ENCODE data around the gene MAML3.

The MAML3 gene

GRCh38 chr4:139721789-139722188, 432.2 kb downstream of the MAML3 start:
- no peak overlapping the region for H3K27ac ChIP-seq (replicated peaks)
- H3K4me3 ChIP-seq (replicated peaks; ENCODE audit: insufficient read depth, low read length), result no peak overlapping the region
- H3K27me3 ChIP-seq (ENCODE audit: insufficient read depth, poor library complexity, severe bottlenecking), result no peaks in the 10 kb centered on the region
- TF ChIP-seq GABPA (IDR thresholded peaks at IDR 0.05; ENCODE audit: low read depth) (no peak), SPI1 (IDR thresholded peaks at IDR 0.05; ENCODE audit: borderline replicate concordance, low read depth) (no peak), POLR2AphosphoS5 (IDR thresholded peaks at IDR 0.05; ENCODE audit: low read depth) (no peak)
- TF ChIP-seq, protein P1, sequence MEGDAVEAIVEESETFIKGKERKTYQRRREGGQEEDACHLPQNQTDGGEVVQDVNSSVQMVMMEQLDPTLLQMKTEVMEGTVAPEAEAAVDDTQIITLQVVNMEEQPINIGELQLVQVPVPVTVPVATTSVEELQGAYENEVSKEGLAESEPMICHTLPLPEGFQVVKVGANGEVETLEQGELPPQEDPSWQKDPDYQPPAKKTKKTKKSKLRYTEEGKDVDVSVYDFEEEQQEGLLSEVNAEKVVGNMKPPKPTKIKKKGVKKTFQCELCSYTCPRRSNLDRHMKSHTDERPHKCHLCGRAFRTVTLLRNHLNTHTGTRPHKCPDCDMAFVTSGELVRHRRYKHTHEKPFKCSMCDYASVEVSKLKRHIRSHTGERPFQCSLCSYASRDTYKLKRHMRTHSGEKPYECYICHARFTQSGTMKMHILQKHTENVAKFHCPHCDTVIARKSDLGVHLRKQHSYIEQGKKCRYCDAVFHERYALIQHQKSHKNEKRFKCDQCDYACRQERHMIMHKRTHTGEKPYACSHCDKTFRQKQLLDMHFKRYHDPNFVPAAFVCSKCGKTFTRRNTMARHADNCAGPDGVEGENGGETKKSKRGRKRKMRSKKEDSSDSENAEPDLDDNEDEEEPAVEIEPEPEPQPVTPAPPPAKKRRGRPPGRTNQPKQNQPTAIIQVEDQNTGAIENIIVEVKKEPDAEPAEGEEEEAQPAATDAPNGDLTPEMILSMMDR (IDR thresholded peaks at IDR 0.05; ENCODE audit: insufficient read depth, low read length), result no peak
- TF ChIP-seq, protein P2, sequence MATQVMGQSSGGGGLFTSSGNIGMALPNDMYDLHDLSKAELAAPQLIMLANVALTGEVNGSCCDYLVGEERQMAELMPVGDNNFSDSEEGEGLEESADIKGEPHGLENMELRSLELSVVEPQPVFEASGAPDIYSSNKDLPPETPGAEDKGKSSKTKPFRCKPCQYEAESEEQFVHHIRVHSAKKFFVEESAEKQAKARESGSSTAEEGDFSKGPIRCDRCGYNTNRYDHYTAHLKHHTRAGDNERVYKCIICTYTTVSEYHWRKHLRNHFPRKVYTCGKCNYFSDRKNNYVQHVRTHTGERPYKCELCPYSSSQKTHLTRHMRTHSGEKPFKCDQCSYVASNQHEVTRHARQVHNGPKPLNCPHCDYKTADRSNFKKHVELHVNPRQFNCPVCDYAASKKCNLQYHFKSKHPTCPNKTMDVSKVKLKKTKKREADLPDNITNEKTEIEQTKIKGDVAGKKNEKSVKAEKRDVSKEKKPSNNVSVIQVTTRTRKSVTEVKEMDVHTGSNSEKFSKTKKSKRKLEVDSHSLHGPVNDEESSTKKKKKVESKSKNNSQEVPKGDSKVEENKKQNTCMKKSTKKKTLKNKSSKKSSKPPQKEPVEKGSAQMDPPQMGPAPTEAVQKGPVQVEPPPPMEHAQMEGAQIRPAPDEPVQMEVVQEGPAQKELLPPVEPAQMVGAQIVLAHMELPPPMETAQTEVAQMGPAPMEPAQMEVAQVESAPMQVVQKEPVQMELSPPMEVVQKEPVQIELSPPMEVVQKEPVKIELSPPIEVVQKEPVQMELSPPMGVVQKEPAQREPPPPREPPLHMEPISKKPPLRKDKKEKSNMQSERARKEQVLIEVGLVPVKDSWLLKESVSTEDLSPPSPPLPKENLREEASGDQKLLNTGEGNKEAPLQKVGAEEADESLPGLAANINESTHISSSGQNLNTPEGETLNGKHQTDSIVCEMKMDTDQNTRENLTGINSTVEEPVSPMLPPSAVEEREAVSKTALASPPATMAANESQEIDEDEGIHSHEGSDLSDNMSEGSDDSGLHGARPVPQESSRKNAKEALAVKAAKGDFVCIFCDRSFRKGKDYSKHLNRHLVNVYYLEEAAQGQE (IDR thresholded peaks at IDR 0.05; ENCODE audit: insufficient replicate concordance, low read depth), result no peak
- DNase-seq (ENCODE audit: low read depth in 1 of 2, low spot score in 1 of 2), result no peak

DNA sequence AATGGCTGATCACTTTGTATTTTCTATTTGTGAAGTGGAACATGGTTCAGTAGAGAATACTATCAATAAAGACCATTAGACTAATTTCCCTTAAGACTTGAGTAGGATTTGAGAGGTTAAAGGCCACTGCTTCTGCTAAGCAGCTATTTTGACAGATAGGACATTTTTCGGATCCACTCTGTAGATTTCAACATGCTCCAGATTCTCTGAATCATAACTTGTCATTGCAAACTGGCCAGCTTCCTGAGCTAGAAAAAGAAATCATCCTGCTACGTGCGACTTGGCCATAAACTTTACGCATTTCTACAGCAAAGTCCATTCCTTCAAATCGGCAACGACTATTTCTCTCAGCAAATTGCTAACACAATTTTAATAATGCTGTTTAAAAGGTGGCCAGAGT, 433.2 kb downstream of the MAML3 start:
- DNase-seq (ENCODE audit: low read depth in 1 of 2, low spot score in 1 of 2), result no peak
- Histone ChIP-seq H3K27me3 (ENCODE audit: insufficient read depth, poor library complexity, severe bottlenecking) (no peaks in the 10 kb centered on the region), H3K4me3 (replicated peaks; ENCODE audit: insufficient read depth, low read length) (no peak overlapping the region), H3K27ac (replicated peaks) (no peak overlapping the region)
- TF ChIP-seq SPI1 (IDR thresholded peaks at IDR 0.05; ENCODE audit: borderline replicate concordance, low read depth), result no peak
- TF ChIP-seq, protein P2 (IDR thresholded peaks at IDR 0.05; ENCODE audit: insufficient replicate concordance, low read depth), result no peak
- TF ChIP-seq, protein P1 (IDR thresholded peaks at IDR 0.05; ENCODE audit: insufficient read depth, low read length), result no peak

DNA sequence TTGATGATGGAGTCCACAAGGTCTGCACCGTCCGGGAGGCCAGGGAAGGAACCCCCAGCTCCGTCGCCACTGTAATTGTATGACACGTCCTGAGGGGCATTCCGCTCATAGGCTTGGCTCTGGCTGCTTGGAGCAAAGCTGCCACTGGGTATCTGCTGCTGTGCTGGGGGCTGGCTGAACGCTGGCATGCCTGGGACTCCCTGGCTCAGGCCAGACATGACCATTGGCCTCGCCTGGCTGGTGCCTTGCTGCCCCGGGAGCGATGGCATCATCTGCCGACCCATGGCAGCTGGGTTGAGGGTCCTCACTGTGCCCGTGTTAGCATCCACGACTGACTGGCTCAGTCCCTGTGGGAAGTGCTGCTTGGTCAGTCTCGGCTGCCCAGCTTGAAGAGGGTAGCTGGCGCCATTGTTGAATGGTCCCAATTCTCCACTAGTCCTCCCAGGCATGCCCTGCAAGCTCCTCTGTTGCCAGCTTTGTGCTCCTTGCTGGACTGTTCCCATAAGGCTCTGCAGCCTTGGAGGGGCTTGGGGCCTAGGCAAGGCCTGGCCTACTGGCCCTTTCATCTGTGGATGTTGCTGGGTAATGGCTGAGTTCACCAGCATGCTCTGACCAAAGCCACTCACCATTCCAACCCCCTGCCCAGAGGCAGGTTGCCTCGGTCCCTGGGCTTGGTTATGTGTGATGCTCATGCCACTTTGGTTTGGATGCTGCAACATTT, 434.4 kb downstream of the MAML3 start:
- DNase-seq (ENCODE audit: low read depth in 1 of 2, low spot score in 1 of 2), result no peak
- no peak overlapping the region for H3K27ac ChIP-seq (replicated peaks)
- no peaks in the 10 kb centered on the region for H3K27me3 ChIP-seq (ENCODE audit: insufficient read depth, poor library complexity, severe bottlenecking)
- H3K4me3 ChIP-seq (replicated peaks; ENCODE audit: insufficient read depth, low read length), result no peak overlapping the region
- TF ChIP-seq, protein P1 (IDR thresholded peaks at IDR 0.05; ENCODE audit: insufficient read depth, low read length), result no peak
- TF ChIP-seq GABPA (IDR thresholded peaks at IDR 0.05; ENCODE audit: low read depth), result no peak
- TF ChIP-seq, protein P2 (IDR thresholded peaks at IDR 0.05; ENCODE audit: insufficient replicate concordance, low read depth), result no peak
- TF ChIP-seq SPI1 (IDR thresholded peaks at IDR 0.05; ENCODE audit: borderline replicate concordance, low read depth), result no peak
- no peak for TF ChIP-seq POLR2AphosphoS5 (IDR thresholded peaks at IDR 0.05; ENCODE audit: low read depth)

All from HL-60 (cell line).